GM19452 (cell line): Measurements from ENCODE around the gene NTNG2.

ENCODE experiments used
- ATAC-seq: cut with Tn5 transposase; IDR thresholded peaks from one replicate; pipeline ENCODE4 v1.9.1; 2021; ENCODE audit not compliant: unreplicated experiment

NTNG2 gene

DNA sequence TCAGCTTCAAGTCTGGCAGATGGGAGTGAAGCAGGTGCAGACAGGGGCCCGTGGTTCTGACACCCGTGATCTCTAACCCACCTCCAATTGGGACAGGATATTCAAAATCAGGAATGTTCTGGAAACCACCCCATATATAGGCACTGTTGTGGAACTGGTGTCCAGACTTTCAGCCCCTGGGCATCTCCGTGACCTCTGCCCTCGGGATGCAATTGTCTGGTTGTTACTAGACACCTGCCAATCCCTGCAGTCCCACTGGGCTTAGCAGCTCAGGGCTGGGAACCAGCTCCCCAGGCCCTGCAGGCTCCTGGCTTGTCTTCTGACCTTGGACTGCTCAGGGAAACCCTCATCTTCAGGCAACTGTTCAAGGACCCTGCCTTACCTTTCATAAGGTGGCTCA, 38.8 kb downstream of the NTNG2 start:
- ATAC-seq = no peak

DNA sequence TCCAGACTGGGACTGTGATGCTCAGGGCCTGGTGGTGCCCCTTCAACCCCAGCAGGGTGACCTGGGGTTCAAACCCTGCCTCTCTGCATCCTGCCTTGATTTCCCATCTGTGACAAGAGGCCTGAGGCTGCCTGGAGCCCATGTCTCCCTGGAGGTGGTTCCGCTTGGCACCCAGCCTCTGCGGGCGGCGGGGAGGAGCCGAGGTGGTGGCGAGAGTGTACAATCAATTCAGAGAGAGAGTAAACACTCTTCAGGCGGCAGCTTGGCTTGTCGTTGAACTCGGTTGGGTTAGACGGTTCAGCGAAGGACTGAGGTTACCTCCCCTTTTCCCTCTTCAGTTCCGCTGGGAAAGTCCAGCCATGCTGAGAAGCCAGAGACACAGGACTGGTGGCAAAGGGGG, 39.3 kb downstream of the NTNG2 start:
- no peak for ATAC-seq

DNA sequence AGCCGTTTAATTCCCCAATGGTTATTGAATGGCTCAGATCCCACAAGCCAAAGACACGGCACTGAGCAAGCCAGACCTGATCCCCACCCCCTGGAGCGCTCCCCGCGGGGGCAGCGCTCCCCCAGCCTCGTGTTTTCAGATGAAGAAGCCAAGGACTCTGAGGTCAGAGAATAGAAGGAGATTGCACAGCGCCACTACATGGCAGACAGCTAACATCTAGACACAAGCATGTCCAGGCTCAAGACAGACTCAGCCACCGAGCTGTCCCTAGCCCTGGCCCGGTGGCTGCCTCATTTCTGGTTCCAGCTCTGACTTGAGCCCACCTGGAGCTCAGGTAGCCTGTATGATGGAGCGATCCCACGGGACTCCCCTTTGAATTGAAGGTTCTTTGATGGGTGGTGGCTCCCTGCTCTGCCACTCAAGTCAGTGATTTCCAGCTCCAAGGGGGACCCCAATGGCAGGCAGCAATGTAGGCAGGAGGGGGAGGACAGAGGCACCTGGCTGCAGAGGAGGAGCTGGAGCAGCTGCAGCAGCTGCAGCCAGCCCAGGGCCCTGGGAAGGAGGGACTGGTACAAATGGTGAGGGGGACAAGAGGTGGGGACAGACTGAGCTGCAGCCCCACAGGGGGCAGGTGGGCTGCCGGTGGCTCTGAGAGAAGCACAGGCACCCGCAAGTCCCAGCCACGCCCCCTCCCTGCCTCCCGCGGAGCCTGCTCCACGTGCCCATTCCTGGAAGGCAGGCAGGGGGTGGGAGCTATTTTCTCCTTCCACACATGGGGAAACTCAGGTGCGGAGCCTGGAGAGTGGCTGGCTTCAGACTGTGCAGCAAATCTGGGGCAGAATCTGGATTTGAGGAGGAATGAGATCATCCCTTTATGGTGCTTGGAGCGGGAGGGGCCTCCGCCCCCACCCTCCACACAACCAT, 40.2 kb downstream of the NTNG2 start:
- ATAC-seq = no peak

DNA sequence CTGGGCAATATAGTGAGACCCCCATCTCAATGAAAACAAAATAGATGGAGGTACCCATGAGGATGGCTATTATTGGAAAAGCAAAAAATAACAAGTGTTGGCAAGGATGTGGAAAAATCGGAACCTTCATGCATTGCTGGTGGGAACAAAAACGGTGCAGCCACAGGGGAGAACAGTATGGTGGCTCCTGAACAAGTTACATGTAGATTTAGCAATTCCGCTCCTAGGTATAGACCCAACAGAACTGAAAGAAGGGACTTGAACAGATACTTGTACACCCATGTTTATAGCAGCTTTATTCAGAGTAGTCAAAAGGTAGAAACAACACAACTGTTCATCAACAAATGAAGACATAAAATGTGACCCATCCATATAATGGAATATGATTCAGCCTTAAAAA, 43.0 kb downstream of the NTNG2 start:
- no peak for ATAC-seq

DNA sequence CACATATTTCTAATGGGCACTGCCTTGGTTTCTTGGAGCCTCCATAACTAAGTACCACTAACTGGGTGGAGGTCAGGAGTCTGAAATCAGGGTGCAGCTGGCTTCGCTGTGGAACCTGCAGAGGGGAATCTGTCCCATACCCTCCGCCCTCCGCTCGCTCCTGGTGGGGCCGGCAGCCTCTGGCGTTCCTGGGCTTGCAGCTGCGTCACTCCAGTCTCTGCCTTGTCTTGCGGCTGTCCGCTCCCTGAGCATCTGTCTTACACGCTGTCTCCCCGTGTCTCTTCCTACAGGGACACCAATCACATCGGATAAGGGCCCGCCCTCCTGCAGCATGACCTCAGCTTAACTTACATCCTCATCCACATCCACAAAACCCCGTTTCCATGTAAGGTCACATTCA, 45.4 kb downstream of the NTNG2 start:
- ATAC-seq = no peak

DNA sequence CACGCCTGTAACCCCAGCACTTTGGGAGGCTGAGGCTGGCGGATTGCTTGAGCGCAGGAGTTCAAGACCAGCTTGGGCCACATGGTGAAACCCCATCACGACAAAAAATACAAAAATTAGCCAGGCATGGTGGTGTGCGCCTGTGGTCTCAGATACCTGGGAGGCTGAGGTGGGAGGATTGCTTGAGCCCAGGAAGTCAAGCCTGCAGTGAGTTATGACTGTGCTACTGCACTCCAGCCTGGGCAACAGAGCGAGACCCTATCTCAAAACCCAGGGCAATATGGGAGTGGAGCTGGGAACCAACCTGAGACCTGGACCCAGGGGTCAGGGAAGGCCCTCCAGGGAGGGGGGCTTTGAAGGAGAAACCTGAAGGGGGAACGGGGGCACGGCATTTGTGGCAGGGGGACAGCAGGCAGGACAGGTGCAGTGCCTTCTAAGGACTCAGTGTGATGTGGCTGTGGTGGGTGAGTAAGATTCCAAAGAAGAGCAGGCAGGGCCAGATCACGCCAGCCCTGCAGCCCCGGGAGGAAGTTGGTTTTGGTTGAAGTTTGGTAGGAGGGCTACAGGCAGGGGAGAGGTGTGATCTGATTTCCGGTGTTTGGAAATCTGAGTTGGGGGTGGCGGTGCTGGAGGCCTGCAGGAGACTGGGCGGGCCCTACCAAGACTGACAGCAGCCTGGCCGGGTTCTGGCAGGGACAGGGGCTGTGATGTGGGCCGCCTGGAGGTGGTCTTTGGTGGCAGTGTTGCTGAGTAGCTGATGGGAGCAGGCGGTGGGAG, 46.2 kb downstream of the NTNG2 start:
- ATAC-seq = no peak

DNA sequence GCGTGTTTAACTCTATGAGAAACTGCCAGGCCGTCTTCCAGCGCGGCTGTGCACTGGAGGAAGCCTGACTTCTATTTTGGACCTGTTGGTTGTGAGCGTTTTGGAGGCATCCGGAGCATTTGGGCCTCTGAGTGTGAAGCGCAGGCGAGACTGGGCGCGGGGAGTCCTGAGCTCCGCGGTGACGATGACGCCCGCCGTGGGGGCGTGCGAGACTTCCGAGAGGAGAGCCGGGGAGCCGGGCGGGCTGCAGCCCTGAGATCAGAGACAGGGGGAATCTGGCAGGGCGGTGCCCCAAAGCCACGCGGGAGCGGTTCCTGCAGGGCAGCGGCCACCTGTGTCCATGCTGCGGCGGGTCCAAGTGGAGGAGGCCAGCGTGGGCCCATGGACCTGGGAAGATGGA, 47.4 kb downstream of the NTNG2 start:
- ATAC-seq = no peak

DNA sequence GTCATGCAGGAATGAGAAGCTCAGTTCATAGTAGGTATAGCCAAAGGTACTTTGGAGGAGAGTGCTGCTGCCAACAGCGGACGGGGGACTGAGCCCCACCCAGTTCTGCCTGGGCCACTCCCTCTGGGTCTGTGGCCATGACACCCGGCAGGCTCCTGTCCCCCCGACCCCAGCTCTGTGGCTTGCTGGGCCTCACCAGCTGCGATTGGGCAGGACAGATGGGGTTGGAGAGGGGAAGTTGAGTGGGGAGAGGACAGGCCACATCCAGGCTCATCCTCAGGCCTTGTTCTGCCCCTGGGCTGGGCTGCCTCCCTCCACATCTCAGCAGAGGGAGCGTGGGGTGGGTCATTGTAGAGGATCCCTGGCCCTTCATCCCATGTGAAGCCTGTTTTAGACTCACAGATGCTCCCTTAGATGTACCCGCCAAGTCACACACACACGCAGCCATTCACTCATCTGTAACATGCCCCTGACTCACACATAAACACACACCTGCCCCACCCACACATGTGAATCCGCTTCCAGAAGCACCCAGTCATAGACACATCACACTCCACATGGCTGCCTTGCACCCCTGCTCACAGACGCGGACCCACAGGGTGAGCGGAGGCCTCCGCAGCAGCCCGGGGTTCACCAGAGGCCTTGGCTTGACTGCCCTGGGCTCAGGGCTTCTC, 48.8 kb downstream of the NTNG2 start:
- ATAC-seq = no peak

DNA sequence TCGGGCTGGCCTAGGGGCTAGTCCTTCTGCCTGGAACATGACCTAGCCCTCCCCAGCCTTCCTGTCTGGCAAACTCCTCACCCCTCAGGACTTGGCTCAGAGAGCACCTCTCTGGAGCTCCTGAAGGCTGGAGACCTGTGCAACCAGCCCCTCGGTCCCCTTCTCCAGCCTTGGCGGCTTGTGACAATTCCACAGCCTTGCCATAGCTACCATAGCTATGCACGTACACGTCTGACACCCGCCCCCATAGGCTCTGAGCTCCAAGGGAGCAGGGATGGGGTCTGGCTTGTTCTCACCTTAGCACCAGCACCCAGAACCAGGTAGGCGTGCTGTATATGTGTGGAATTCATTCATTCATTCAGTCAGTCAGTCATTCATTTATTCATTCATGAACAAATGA, 49.7 kb downstream of the NTNG2 start:
- ATAC-seq = no peak

DNA sequence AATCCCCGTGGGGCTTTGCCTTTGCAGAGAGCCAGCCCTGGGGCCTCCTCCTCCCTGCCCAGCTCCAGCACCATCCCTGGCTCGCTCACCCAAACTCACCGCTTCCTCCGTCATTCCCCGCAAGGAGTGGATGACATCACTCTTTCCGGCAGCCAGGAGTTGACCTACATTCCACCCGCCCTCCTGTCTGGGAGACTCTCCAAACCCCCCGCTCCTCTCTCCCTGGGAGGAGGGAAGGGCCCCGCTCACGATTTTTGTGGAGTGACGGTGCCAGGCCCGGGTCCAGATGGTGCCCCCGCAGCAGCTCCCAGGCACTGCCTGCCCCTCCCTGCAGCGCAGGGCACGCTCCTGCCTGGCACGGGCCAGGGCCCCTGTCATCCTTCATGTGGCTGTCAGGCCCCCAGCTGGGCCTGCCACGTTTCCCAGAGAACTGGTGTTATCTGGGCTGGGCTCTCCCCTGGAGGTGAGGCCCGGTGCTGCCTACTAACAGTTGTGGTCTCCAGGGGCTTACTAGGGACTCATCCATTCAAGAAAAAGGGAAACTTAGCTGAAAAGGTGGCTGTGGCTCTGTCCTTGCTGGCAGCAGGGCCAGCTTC, 52.3 kb downstream of the NTNG2 start:
- no peak for ATAC-seq

DNA sequence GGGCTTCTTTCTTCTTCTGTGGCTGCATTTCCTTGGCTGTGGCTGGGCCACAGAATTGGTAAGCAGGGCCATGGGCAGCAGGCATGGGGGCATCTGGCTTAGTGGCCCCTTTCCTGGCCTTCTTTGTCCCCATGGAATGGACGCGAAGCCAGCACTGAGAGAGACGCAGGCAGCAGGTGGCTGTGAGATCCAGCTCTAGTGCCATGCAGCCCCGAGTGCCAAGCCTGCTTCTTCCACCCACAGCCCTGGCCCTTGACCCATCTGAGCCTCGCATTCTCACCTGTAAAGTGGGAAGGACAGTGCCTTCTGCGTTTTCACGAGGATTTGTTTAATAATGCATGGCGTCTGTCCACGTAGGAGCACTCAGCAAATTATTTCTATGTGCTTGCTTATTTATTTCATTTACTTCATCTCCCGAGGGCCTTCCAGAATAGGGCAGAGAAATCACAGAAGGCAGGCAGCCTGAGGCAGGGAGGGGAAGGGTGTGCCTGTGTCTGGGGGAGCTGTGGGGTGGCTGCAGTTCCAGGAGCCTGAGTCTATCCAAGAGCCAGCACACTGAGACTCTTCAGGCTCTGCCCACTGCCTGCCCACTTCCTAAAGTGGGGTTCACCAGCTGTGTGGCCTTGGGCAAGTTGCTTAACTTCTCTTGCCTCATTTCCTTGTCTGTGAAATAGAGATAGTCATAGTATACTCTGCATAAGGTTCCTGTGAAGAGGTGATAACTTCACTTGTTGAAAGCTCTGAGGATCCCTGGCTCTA, 55.2 kb downstream of the NTNG2 start:
- ATAC-seq = no peak

DNA sequence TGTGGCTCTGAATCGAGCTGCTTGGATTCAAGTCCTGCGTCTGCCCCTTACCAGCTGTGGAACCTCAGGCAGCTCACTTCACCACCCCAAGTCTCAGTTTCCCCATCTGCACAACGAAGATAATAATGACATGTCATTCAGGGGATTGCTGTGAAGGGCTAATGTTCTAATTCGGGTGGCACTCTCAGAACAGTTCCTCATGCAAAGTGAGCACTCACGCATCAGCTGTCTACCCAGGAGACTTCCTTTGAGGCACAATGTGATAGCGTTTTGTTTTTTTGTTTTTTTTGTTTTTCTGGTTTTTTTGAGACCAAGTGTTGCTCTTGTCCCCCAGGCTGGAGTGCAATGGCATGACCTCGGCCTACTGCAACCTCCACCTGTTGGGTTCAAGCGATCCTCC, 56.4 kb downstream of the NTNG2 start:
- ATAC-seq = no peak

DNA sequence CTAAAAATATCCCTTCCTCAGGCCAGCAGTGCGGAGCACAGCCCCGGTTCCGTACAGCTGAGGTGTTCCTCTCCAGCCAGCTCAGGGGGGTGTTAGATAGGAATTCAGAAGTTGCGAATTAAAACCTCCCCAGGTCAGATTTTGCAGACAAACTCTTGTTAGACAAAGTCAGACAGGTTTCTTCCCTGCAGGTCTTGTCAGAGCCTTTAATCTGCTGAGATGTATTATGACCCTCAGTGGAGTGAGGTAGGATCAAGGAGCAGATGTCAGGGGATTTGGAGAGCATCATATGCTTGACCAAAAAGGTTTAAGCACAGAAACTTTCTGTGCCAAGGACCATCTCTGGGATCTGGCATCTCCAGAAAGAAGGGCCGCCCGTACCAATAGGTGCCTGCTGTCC, 60.1 kb downstream of the NTNG2 start:
- no peak for ATAC-seq

DNA sequence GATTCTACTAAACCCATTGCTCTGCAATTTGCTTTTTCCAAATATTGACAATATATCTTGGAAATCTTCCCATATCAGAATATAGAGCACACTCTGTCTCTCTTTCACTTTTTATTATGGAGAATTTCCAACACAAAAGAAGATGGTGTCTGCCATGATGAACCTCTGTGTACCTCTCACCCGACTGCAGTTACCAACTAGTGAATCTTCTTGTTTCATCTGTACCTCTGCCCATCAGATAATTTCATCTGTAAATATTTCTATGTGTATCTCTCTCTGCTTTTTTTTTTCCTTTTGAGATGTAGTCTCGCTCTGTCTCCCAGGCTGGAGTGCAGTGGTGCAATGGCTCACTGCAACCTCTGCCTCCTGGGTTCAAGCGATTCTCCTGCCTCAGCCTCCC, 62.8 kb downstream of the NTNG2 start:
- no peak for ATAC-seq

DNA sequence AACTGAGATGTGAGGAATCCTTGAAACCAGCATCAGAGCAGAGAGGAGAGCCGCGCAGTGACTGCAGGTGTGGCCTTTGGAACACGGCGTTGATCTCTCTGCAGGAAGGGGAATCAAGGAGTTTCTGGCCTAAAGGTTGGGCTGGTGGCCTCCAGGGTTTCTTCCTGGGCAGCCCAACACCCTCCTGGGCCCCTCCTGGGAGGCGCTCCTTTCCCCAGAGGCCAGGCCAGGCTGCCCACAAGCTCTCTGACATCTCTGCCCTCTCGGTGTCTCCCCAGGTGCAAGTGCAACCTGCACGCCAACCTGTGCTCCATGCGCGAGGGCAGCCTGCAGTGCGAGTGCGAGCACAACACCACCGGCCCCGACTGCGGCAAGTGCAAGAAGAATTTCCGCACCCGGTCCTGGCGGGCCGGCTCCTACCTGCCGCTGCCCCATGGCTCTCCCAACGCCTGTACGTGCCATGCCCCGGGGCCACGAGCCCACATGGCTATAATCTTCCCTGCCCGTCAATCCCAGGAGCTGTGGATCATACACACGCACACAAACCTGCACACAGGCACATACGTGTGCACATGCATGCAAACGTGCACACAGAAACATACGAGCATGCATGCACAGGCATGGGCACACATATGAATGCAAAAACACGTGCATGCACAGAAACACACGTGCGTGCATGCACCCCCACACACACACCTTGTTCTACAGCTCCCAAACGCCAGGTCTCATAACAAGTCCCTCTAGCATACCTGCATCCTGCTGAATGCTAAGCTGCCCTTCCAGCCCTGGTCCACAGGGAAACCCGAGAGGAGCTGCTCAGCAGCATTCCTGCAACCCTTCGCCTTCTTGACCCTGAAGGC, 64.9 kb downstream of the NTNG2 start:
- ATAC-seq = no peak

DNA sequence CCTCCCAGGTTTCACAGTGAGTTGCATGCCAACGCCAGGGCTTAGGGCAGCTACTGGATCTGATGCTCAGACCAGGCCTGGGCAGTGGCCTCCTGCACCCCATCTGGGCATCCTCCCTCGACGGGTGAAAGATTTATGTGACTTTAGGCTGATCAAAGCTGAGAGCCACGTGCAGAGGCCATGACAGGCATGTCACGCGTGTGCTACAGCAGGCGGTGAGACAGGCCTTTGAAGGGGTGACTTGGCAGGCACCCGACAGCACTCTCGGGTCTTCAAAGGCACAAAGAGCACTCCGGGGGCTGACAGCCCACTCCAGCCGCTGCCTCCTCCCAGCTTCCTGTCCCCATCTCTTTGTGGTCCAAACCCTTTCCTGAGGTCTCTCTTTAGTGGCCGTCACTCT, 66.2 kb downstream of the NTNG2 start:
- no peak for ATAC-seq

DNA sequence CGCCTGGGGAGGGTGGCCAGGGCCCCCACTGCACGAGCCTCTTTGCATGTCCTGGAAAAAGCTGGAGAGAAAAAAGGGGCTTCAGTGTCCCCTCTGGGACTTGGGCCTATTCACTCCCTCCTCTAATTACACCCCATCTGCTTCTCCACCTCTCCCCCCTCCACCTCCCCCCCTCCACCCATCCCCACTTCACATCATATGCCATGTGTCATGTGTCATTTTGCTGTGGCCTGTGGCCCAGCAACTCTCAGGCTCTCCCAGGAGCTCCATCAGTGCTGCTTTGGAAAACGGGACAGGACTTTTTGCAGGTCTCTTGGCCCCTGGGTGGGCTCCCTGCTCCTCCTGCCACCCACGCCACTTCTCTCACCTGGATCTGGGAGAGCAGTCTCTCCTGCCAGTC, 68.7 kb downstream of the NTNG2 start:
- no peak for ATAC-seq

DNA sequence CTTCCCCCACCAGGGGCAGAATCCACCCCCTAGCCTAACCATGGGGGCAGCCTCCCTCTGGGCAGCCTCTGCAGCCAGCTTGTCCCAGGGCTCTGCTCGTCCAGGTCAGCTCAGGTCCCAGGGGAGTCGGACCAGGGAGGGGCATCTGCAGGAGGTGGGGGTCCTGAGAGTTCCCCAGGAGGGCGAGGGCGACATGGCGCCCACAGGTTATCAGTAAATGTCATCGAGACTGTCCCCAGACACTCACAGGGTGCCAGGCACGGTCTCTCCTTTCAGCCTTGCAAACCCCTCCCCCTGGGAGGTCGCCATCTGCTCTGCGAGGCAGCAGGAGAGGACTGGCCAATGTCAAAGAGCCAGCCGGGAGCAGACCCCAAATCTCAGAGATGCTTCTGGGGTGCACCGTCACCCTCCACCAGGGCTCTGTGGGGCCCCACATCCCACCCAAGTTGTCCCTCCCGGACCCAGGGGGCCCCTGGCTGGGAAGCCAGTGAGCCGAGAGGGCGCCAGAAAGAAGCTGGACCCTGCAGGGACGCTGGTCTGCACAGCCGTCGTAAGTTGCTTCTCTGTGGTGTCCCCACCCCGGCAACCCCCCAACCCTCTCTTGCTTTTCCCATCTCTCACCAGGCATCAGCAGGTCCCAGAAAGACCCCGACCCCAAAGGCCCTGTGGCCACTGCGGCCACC, 69.3 kb downstream of the NTNG2 start:
- ATAC-seq = no peak

DNA sequence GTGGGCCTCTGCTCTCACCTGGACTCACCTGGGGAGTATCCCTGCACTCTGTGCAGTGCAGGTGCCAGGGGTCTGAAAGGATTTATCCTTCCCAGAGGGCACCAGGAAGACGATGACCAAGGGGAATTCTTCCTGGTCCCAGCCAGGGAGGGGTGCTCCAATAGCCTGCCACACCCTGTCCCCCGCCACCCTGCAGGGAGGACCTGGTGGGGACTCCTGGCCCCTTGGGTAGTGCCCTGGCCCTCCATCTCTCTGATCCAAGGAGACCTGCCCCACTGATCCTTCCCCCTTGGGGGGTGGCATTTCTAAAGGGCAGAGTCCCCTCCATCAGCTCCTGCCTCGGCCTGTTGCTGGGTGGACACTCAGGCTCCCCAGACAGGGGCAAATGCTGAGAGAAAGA, 70.7 kb downstream of the NTNG2 start:
- ATAC-seq = no peak
